ENCODE data around the gene PDE6D.

- no peak for TF ChIP-seq CTCF (IDR thresholded peaks at IDR 0.05)
- TF ChIP-seq POLR2AphosphoS5 (IDR thresholded peaks at IDR 0.05) = peak in 1 of 3 donors; percentile 46
- TF ChIP-seq POLR2A (IDR thresholded peaks at IDR 0.05) = no peak
Observed at GRCh38 chr2:231711677-231712450, 69.2 kb downstream of the PDE6D start.
